Gastrocnemius medialis (tissue), 4 donors: Measurements from ENCODE around the gene MICAL1.

Experiments
- CTCF ChIP-seq, 5 experiments: fragments of 450-650 bp in 3 of 5; fragments of 200-600 bp in 2 of 5; sonication (generic) in 2 of 5; IDR thresholded peaks in 4 of 5; conservative IDR thresholded peaks in 1 of 5; 1 replicate in 4 of 5; 2 replicates in 1 of 5; pipeline ENCODE4 v1.5.1; 2016 to 2019; ENCODE audit warnings: antibody characterized with exemption in 5 of 5, mild to moderate bottlenecking in 3 of 5, moderate library complexity in 3 of 5
- POLR2A ChIP-seq, 2 donors: fragments of 450-650 bp; IDR thresholded peaks; one replicate each; pipeline ENCODE4 v1.6.1; 2017; ENCODE audit warnings: antibody characterized with exemption in 2 of 2, mild to moderate bottlenecking in 2 of 2, moderate library complexity in 2 of 2

GRCh38 chr6:109452181-109452580, 3.4 kb downstream of the MICAL1 start:
- TF ChIP-seq CTCF (IDR thresholded peaks at IDR 0.05 in 4 of 5, conservative IDR thresholded peaks at IDR 0.05 in 1 of 5) (no peak), POLR2A (IDR thresholded peaks at IDR 0.05) (no peak)
